PC-9 (cell line): ENCODE data around the gene SPEM2. TPM values are rescaled to one million over a fixed set of nuclear protein-coding genes. Genes with fewer than 3 reads are reported as not detected.

Experiments
- BruUV-seq: library from RNA; stranded (reverse); fragments of 400-500 nt; replicated peaks from 2 replicates; lab custom pipeline; 2021; lab: Mats Ljungman, UMichigan
- CTCF ChIA-PET: fragments of 300-600 bp; sonication (Branson Sonifier 250); formaldehyde crosslinking; loops from one replicate; lab custom pipeline; 2022; ENCODE audit warnings: antibody characterized with exemption; lab: Charles Lee
- POLR2A ChIA-PET: fragments of 300-600 bp; sonication (Branson Sonifier 250); formaldehyde crosslinking; loops from one replicate; lab custom pipeline; 2022; ENCODE audit warnings: antibody characterized with exemption; ENCODE audit not compliant: unreplicated experiment; lab: Charles Lee
- DNase-seq, 2 experiments: peaks; one replicate each; pipeline versions ENCODE4 v3.0.0 to v3.0.0-alpha.2; 2015 to 2022; ENCODE audit warnings: mixed read lengths in 1 of 2
- H2AFZ ChIP-seq: fragments of 200-600 bp; sonication (generic); 2 replicates; pipeline ENCODE4 v1.8.1; 2017; ENCODE audit warnings: antibody characterized with exemption
- H3F3A ChIP-seq: fragments of 200-600 bp; sonication (generic); 2 replicates; pipeline ENCODE4 v1.8.1; 2017; ENCODE audit warnings: antibody characterized with exemption, mild to moderate bottlenecking, low read depth; ENCODE audit not compliant: insufficient read depth
- H3K27ac ChIP-seq: fragments of 200-600 bp; sonication (generic); 2 replicates; pipeline ENCODE4 v1.6.1; 2016; ENCODE audit warnings: mixed run types
- H3K27me3 ChIP-seq: fragments of 200-600 bp; sonication (generic); 2 replicates; pipeline ENCODE4 v1.6.1; 2016; ENCODE audit warnings: low read depth, mixed run types; ENCODE audit not compliant: insufficient read depth
- H3K36me3 ChIP-seq: fragments of 200-600 bp; sonication (generic); 2 replicates; pipeline ENCODE4 v1.6.1; 2016; ENCODE audit warnings: low read depth, mixed run types
- H3K4me1 ChIP-seq: fragments of 200-600 bp; sonication (generic); replicated peaks from 2 replicates; pipeline ENCODE4 v1.6.1; 2016; ENCODE audit warnings: mixed run types; ENCODE audit not compliant: insufficient read depth
- H3K4me2 ChIP-seq: fragments of 200-600 bp; sonication (generic); 2 replicates; pipeline ENCODE4 v1.6.1; 2017; ENCODE audit warnings: mixed run types
- H3K4me3 ChIP-seq: fragments of 200-600 bp; sonication (generic); 2 replicates; pipeline ENCODE4 v1.6.1; 2016; ENCODE audit warnings: mixed run types
- H3K79me2 ChIP-seq: fragments of 200-600 bp; sonication (generic); 2 replicates; pipeline ENCODE4 v1.6.1; 2017; ENCODE audit warnings: low read depth, mixed run types
- H3K9me2 ChIP-seq: fragments of 200-600 bp; sonication (generic); 2 replicates; pipeline ENCODE4 v1.8.1; 2017; ENCODE audit warnings: mild to moderate bottlenecking; ENCODE audit not compliant: insufficient read depth
- H3K9me3 ChIP-seq: fragments of 200-600 bp; sonication (generic); 2 replicates; pipeline ENCODE4 v1.8.1; 2016; ENCODE audit warnings: low read depth; ENCODE audit not compliant: insufficient read depth
- H4K20me1 ChIP-seq: fragments of 200-600 bp; sonication (generic); 2 replicates; pipeline ENCODE4 v1.8.1; 2017; ENCODE audit not compliant: insufficient read depth
- EZH2 ChIP-seq: fragments of 200-600 bp; sonication (generic); IDR thresholded peaks from 2 replicates; pipeline ENCODE4 v1.8.0; 2017; ENCODE audit warnings: antibody characterized with exemption, low read depth
- intact Hi-C: fragments of 100-400 bp; cut with micrococcal nuclease; formaldehyde crosslinking; loops from one replicate; pipeline ENCODE4 v1.10.0; 2022; ENCODE audit not compliant: unreplicated experiment
- total RNA-seq: library from RNA; stranded (reverse); gene quantifications from 2 replicates; pipeline ENCODE4 v1.2.3, GENCODE V29; 2021
- TF ChIP-seq, protein P1 (sequence below): fragments of 200-600 bp; sonication (generic); conservative IDR thresholded peaks from 2 replicates; pipeline ENCODE4 v1.6.1; 2017; ENCODE audit warnings: mixed run types, antibody characterized with exemption, mild to moderate bottlenecking, moderate library complexity

Gene SPEM2
- total RNA-seq, 1 experiment from 2014 or later, result 0.50 TPM

DNA sequence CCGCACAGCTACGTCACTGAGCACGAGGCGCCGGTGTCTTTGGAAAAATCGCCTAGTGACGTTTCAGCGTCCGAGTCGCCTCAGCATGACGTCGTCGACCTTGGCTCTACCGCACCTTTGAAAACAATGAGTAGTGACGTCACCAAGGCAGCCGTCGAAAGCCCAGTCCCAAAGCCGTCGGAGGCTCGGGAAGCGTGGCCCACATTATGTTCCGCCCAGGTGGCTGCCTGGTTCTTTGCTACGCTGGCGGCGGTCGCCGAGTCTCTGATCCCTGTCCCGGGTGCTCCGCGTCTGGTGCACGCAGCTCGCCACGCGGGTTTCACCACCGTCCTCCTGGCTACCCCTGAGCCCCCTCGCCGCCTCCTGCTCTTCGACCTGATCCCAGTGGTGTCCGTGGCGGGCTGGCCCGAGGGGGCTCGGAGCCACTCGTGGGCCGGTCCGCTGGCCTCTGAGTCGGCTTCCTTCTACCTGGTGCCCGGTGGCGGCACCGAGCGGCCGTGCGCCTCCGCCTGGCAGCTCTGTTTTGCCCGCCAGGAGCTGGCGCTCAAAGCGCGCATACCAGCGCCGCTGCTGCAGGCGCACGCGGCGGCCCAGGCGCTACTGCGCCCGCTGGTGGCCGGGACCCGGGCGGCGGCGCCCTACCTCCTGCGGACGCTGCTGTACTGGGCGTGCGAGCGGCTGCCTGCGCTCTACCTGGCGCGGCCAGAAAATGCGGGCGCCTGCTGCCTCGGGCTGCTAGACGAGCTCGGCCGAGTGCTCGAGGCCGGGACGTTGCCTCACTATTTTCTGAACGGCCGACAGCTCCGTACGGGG, 11.3 kb downstream of the SPEM2 start:
- H2AFZ ChIP-seq, result peak overlapping the region; percentile 74
- no TSS peak for BruUV-seq

GRCh38 chr17:7437369-7437863, 12.0 kb downstream of the SPEM2 start:
- intact Hi-C loops, result loop anchor here (2.0 to 5.0 kb wide), 2 partner anchors 43 to 65 kb away; partner anchors contain the start of gene PLSCR3
- BruUV-seq, result no TSS peak
- ChIA-PET POLR2A (interaction anchor here (0.6 to 0.7 kb wide), 2 partner anchors 8 to 146 kb away, joined by 4 to 7 read pairs; no protein-coding TSS in a partner anchor), CTCF (interaction anchor here (0.6 to 2.9 kb wide), 5 partner anchors 8 to 250 kb away, joined by 3 to 19 read pairs (median 5); partner anchors contain the start of genes TMEM256 and TP53)
- H3K4me2 ChIP-seq, result peak overlapping the region; percentile 90
- no peaks in the 10 kb centered on the region for H3K9me2 ChIP-seq
- no peaks in the 10 kb centered on the region for H3K9me3 ChIP-seq
- H3K4me1 ChIP-seq, result 0 out of 2 replicates have a peak, but pooled peaks cover 7% of the 10 kb centered on the region
- peaks cover 8% of the 10 kb centered on the region; the same call in 1 of the 2 replicates for H3K79me2 ChIP-seq
- peaks cover 13% of the 10 kb centered on the region; the same call in 1 of the 2 replicates for H3F3A ChIP-seq
- H3K27me3 ChIP-seq, result no peaks in the 10 kb centered on the region
- H4K20me1 ChIP-seq, result no peaks in the 10 kb centered on the region
- peak overlapping the region; percentile 57; the same call in 1 of the 2 replicates for H3K4me3 ChIP-seq
- H3K27ac ChIP-seq, result no peak overlapping the region
- no peak for DNase-seq
- H3K36me3 ChIP-seq, result no peaks in the 10 kb centered on the region
- TF ChIP-seq EZH2, result no peak
- TF ChIP-seq, protein P1, sequence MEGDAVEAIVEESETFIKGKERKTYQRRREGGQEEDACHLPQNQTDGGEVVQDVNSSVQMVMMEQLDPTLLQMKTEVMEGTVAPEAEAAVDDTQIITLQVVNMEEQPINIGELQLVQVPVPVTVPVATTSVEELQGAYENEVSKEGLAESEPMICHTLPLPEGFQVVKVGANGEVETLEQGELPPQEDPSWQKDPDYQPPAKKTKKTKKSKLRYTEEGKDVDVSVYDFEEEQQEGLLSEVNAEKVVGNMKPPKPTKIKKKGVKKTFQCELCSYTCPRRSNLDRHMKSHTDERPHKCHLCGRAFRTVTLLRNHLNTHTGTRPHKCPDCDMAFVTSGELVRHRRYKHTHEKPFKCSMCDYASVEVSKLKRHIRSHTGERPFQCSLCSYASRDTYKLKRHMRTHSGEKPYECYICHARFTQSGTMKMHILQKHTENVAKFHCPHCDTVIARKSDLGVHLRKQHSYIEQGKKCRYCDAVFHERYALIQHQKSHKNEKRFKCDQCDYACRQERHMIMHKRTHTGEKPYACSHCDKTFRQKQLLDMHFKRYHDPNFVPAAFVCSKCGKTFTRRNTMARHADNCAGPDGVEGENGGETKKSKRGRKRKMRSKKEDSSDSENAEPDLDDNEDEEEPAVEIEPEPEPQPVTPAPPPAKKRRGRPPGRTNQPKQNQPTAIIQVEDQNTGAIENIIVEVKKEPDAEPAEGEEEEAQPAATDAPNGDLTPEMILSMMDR, result no peak
- no peak overlapping the region for H2AFZ ChIP-seq

More for the DNA sequence above, 11.3 kb downstream of the SPEM2 start:
- CTCF ChIA-PET, result interaction anchor here (0.6 to 2.9 kb wide), 8 partner anchors 9 to 251 kb away, joined by 3 to 19 read pairs (median 6); partner anchors contain the start of genes FXR2, TMEM256 and TP53
- Histone ChIP-seq H3F3A (peaks cover 13% of the 10 kb centered on the region; the same call in 1 of the 2 replicates), H4K20me1 (no peaks in the 10 kb centered on the region), H3K4me1 (0 out of 2 replicates have a peak, but pooled peaks cover 7% of the 10 kb centered on the region), H3K27ac (peak overlapping the region; percentile 68; the same call in 1 of the 2 replicates), H3K36me3 (no peaks in the 10 kb centered on the region), H3K79me2 (peaks cover 8% of the 10 kb centered on the region; the same call in 1 of the 2 replicates), H3K4me3 (peak overlapping the region; percentile 57), H3K9me3 (no peaks in the 10 kb centered on the region), H3K9me2 (no peaks in the 10 kb centered on the region), H3K27me3 (no peaks in the 10 kb centered on the region), H3K4me2 (peak overlapping the region; percentile 90)
- intact Hi-C loops, result loop anchor here (2.0 to 5.0 kb wide), 2 partner anchors 42 to 66 kb away; partner anchors contain the start of gene PLSCR3
- TF ChIP-seq EZH2, result no peak
- TF ChIP-seq, protein P1, result peak; percentile 54
- DNase-seq, result peak; percentile 64 to 90
- POLR2A ChIA-PET, result interaction anchor here (0.6 to 1.1 kb wide), 4 partner anchors 9 to 250 kb away, joined by 3 to 16 read pairs (median 4); partner anchors contain the start of genes GABARAP, POLR2A and TP53
